Left renal pelvis (tissue), 4 donors: ENCODE results near the gene KANSL1L. TPM values are rescaled to one million over a fixed set of nuclear protein-coding genes. Genes with fewer than 3 reads are reported as not detected.
"Not testable (repeated sequence)": the region's sequence is repeated elsewhere in the genome, so short reads cannot be mapped to it uniquely, and the experiment has no call there.

Source experiments
- DNase-seq, 4 donors: peaks; one replicate each; pipeline ENCODE4 v3.0.0-alpha.2; 2013; ENCODE audit warnings: low read depth in 4 of 4, low spot score in 3 of 4
- polyA plus RNA-seq, 4 donors: library from polyadenylated mRNA; unstranded; fragments of 120-200 nt; gene quantifications; one replicate each; pipeline ENCODE4 v1.2.1, GENCODE V29; 2013; ENCODE audit not compliant: insufficient read length in 4 of 4

KANSL1L gene, protein sequence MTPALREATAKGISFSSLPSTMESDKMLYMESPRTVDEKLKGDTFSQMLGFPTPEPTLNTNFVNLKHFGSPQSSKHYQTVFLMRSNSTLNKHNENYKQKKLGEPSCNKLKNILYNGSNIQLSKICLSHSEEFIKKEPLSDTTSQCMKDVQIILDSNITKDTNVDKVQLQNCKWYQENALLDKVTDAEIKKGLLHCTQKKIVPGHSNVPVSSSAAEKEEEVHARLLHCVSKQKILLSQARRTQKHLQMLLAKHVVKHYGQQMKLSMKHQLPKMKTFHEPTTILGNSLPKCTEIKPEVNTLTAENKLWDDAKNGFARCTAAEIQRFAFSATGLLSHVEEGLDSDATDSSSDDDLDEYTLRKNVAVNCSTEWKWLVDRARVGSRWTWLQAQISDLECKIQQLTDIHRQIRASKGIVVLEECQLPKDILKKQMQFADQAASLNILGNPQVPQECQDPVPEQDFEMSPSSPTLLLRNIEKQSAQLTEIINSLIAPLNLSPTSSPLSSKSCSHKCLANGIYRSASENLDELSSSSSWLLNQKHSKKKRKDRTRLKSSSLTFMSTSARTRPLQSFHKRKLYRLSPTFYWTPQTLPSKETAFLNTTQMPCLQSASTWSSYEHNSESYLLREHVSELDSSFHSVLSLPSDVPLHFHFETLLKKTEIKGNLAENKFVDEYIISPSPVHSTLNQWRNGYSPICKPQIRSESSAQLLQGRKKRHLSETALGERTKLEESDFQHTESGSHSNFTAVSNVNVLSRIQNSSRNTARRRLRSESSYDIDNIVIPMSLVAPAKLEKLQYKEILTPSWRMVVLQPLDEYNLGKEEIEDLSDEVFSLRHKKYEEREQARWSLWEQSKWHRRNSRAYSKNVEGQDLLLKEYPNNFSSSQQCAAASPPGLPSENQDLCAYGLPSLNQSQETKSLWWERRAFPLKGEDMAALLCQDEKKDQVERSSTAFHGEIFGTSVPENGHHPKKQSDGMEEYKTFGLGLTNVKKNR
- 10 to 100 TPM; 29.0 to 72.1 (median 53.6) TPM for polyA plus RNA-seq

DNA sequence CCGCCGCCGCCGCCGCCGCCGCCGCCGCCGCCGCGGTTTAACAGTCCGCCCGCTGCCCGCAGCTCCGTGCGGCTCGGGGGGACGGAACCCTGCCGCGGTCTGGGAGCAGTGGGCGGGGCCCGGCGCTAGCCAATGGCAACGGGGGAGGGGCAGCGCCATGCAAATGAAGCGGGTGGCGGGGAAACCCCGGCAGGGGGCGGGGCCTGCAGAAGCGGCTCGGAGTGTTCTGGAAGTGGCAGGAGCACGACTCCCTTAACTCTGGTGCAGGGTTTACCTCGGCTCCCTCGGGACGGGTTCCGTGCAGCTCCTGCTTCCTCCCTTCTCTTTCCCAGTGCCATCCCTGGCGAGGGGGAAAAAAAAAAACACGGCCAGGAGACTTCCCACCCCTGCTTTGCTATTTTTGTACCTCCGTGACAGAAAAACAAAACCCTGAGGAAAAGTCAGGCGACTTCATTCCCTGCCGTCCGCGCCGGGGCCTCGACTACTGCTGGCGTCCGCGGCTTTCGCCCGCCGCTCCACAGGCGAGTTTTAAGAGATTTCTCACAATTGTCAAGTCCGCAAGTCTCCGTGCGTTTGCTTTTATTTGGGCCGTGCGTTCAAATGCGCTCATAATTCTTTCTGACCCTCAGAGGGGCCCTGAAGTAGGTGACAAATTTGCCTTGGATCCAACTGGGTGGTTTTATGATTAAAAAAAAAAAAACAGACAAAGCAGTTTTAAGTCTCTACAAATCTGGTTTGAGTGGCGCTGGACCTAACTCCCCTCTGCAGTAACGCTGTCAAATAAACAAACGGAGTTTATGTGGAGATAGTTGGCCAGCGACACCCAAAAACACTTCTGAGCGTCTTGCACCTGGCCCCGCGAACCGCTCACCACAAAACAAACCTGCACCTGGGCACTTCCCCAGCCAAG lies at the start of gene KANSL1L:
KANSL1L (minus strand) TSS at position 101 of the 910 bp plus-strand sequence. CDS start 16,827 bp downstream, outside the sequence.
- peak; percentile 89 to 92 (median 90) for DNase-seq

DNA sequence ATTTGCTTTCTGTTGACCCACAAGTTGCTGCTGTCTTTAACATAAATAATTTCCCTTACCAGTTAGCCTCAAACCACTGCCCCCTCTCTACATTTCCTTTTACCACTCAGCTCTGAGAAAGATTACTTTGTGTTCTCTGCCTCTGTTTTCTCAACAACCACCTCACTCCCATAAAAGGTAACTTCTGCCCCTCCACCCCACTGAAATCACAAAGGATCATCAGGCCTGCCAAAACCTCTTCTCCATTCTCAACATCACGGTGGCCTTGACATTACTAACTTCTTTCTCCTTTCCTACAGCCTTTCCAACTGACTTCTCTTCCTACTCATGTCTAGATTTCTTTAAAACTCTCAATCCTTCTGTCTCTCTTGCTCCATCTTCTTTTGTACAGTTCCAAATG lies 43.9 kb upstream of the KANSL1L start:
- DNase-seq, result no peak

DNA sequence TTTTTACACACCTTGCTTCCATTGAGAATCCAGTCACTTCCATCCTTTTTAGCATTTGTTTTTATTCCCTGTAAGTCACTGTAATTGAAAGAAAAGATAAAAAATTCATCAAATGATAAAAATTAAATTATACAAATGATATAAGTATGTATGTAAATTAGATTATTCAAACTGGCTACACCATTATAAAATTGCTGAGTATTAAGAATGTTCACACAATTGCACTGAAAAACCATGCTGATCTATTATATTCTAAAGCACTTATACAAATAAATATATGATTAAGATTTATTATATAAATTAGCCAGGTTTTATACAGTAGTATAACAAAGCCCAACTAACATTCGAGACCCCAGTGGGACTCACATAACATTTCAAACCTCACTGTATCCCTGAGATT lies 39.0 kb upstream of the KANSL1L start:
- DNase-seq, result no peak

DNA sequence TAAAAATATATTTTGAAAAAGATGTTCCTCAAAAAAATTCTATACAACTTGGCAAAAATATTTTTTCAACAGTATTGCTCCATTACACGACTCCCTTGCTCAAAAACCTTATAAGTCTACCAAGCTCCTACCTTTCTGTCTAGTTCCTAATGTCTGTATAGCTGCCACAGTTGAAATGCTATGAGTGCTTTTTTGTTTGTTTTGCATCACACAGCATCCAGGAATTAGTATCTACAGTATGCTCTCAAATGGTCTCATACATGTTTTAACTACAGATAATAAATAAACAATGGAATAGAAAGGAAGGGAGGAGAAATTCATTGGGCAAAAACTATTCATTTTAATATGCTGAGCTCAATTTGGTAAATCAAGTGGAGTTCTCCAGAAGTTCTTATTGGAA lies 36.7 kb upstream of the KANSL1L start:
- no peak for DNase-seq

DNA sequence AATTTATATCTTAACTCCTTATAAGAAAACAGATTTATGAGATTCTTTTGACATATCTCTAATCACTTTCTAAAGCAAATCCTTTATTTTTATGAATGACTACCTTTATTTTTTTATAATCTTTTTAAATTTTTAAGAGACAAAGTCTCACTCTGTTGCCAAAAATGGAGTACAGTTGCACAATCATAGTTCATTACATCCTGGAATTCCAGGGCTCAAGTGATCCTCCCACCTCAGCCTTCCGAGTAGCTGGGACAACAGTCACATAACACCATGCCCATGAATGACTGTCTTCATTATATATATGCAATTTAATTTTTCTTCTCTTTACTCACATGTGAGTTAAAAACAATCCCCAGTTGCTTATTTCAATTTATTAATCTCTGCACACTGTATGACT lies 32.3 kb upstream of the KANSL1L start:
- no peak for DNase-seq

DNA sequence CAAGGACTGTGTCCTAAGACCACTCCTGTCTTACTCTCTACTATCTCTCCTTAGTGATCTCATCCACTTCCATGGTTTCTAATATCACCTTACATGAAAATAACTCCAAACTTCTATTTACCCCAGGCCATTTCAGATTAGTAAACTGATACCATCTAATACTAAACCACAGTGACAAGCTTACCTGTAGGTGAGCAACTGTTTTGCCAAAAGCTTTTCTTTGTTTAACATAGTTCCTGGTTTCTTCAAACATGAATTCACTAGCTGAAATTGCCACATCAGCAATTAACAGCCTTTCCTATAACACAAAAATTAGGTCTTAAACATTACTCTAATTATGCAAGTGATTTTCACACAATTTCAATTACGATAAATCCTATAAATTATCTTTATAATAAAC lies 31.9 kb upstream of the KANSL1L start:
- DNase-seq, result no peak

DNA sequence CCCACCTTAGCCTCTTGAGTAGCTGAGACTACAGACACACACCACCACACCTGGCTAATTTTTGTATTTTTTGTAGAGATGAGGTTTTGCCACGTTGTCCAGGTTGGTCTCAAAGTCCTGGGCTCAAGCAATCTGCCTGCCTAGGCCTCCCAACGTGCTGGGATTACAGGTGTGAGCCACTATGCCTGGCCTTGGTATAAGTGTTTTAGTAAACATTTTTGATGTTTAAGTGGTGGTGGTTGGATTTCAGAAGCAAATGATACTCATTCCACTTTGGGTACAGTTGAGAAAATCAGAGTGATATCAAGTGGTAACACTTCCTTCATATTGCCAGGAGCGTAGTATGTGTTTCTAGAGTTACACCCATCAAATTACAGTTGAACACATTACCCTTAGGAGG lies 28.6 kb upstream of the KANSL1L start:
- no peak for DNase-seq

DNA sequence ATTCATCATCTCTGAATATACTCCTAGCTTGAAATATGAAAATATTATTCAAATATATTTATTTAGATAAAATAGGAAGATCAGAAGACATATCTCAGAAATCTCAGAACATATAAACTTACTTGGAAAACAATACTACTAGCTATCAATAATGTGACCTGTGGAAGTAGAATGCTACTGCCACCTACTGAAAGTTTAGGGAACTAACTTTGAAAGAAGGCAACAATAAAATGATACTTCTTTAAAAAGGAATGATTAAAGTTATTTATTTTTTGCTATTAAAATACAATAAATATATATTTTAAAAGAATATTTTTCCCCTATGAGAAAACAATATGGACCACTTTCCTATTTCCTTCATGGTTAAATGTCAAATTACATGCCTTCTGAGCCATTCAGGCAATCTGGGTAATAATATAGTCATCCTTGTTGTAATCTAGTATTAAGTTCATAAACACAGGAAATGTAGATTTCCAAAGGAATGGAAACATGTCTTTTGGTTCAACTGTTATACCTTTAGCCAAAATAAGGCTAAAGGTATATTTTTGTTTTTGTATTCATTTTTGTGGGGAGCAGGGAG lies 28.1 kb upstream of the KANSL1L start:
- no peak for DNase-seq

DNA sequence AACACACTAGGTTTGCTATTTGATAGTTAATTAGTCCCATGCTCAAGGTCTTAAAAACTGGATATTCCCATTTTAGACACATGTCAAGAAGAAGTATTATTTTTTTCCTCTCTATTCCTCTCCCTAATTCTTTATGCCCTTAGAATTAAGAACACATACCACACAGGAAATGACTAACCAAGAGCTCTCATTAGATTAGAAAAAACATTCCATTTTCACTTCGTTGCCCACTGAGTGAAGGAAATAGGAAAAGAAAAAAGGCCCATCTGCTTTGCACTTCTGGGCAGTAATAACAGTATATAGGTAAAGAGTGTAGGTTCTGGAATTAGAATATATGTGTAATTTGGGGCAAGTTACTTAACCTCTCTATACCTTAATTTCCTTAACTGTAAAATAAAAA lies 27.1 kb upstream of the KANSL1L start:
- DNase-seq, result no peak

DNA sequence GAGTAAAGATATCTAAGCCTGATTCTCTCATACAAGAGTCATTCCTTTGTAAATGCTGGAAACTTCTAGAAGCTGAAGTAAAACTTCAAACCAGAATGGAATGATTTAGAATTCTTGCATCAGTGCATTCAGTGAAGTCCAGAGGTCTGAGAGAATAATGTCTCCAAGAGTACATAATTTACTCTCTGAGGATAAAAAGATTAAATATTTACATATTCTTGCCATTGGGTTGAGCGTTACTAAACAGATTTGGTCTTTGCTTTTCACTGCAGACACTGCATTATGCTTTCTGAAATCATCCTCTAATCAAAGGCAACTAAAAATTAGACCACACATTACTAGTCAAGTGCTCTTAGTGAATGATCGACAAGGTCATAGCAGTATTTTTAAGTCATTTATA lies 26.5 kb upstream of the KANSL1L start:
- no peak for DNase-seq

DNA sequence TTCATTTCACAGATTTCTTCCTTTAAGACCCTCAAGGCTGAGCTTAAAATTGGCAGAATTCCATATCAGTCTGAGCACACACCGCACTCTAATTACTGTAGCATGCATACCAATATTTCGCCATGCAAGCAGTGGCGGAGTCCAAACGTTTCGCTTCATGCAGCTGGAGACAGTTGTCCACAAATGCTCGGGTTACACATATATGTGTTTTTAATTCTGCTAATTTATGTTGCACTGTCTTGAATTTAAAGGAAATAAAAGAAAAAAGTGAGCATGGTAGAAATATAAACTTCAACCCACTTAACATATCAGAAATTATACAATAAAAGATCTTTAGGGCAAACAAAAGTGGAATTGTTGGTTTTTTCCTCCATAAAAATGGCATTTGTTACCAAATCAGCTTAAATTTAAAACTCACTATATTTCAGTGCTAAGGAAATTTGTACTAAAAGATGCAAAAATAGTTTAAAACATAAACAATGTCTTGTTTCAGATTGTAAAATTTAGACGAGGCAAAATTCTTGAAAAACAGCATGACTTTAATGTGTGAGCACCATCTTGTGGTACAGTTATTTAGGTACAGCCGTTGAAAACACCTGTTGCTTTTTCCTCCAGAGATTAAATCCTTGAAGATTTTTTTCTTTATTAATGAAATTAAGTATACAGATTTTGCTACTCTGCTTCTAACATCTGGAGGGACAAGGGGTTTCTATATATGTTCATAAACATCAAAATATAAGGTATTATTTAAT lies 24.1 kb upstream of the KANSL1L start:
- no peak for DNase-seq

DNA sequence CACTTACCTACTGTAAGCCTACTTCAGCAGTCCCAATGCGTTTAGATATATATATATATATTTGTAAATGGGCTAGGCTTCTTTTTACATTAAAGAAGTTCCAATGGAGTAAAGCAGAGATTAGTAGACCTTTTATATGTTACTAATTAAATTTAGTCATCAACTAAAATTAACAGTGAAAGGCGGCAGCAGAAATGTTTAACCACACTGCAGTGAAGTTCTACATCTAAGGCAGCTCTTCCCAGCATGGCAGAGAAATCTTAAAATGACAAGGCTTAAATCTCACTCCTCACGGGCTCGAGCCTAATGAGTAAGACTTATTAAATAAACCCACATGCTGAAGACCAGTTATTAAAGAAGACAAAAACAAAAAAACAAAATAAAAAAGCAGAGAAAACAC lies 19.1 kb upstream of the KANSL1L start:
- DNase-seq, result no peak

DNA sequence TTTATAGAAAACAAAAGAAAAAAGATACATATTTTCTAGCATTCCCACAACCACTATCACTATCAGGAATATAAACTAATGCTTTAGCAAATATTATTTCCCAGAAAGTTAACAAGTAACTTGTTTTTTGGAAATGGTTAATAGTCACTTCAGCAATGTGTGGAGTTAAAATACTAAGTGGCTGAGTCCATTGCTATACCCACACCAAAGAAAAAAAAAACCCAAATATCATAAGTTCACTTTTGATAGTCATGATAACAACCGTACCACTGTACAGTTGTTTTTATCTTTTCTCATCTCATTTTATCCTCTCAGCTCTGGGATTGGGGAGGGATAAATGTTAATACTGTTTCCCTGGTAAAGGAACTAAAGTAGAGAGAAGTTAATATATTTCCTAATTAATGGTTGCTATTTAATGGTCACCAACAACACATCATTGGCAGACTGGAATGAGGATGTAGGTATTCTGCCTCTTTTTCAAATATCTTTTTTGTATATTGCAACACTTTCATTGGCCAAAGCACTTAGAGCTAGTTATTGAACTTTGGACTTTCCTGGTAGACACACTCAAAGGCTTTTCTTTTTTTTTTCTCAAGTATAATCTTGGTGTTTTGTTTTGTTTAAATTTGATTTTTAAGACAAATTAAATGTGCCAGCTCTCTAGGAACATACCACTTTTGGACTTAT lies 18.4 kb upstream of the KANSL1L start:
- DNase-seq, result no peak

DNA sequence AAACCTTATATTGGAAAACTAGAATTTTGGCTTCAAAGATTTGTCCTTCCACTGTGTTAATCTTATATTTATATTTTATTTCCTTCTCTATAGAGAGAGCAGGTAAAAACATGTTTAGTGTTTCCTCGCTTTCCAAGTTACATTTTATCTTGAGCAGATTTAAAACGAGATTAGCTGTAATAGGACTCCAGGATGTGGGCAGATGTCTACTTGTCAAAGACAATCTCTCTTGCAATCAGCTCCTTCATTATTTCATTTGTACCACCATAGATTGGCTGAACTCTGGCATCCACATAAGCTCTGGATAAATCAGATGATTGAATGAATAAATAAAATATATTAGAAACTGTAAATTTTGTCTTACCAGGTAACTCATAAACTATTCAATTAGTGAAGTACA lies 17.5 kb upstream of the KANSL1L start:
- no peak for DNase-seq

DNA sequence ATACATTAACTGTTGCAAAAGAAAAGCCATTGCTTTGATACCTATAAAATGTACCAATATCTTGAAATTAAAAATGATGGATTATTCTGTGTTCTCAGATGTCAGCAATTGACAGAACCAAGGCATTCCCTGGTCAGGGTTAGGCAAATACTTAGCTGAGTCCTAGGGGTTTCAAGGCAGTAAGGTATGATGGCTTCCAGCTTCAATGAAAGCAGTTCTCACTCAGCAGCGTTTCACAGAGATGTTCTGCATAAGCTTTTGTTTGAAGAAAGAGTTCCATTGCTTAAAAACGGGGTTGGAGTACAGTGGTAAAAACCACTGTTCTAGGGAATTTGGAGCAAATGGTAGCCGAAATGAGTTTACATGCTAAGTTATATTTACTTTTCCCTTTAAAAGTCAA lies 17.0 kb upstream of the KANSL1L start:
- DNase-seq, result no peak

DNA sequence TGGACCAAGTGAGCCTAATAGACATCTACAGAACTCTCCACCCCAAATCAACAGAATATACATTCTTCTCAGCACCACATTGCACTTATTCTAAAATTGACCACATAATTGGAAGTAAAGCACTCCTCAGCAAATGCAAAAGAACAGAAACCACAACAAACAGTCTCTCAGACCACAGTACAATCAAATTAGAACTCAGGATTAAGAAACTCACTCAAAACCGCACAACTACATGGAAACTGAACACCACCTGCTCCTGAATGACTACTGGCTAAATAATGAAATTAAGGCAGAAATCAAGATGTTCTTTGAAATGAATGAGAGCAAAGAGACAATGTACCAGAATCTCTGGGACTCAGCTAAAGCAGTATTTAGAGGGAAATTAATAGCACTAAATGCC lies 12.7 kb upstream of the KANSL1L start:
- DNase-seq, result not testable (repeated sequence)

DNA sequence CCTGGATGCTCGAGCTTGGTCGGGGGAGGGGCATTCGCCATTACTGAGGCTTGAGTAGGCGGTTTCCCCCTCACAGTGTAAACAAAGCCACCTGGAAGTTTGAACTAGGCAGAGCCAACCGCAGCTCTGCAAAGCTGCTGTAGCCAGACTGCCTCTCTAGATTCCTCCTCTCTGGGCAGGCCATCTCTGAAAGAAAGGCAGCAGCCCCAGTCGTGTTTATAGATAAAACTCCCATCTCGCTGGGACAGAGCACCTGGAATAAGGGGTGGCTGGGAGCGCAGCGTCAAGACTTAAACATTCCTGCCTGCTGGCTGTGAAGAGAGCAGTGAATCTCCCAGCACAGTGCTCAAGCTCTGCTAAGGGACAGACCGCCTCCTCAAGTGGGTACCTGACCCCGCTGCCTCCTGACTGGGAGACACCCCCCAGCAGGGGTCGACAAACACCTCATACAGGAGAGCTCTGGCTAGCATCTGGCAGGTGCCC lies 10.4 kb upstream of the KANSL1L start:
- not testable (repeated sequence) for DNase-seq

DNA sequence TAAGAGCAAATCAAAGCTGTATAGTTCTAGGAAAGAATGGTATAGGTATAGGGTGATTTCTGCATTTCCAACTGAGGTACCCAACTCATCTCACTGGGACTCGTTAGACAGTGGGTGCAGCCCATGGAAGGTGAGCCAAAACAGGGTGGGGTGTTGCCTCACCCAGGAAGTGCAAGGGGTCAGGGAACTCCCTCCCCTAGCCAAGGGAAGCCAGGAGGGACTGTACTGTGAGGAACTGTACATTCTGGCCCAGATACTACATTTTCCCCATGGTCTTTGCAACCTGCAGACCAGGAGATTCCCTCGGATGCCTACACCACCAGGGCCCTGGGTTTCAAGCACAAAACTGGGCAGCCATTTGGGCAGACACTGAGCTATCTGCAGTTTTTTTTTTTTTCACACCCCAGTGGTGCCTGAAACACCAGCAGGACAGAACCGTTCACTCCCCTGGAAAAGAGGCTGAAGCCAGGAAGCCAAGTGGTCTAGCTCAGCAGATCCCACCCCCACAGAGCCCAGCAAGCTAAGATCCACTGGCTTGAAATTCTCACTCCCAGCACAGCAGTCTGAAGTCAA lies 9.9 kb upstream of the KANSL1L start:
- DNase-seq, result not testable (repeated sequence)
